Cardiac muscle cell (in vitro differentiated cells and primary cell): ENCODE measurements around the gene LOC128125822.

Experiments used
- DNase-seq, 2 donors: peaks; one replicate each; pipeline versions ENCODE4 v3.0.0 to v3.0.0-alpha.2; 2010 to 2017; ENCODE audit warnings: low read depth in 1 of 2, low spot score in 1 of 2
- H3K27ac ChIP-seq: fragments of 200-600 bp; sonication (generic); 2 replicates; pipeline ENCODE4 v1.5.1; 2016
- H3K27me3 ChIP-seq: fragments of 200-600 bp; sonication (generic); 2 replicates; pipeline ENCODE4 v1.6.0; 2016; ENCODE audit warnings: control low read depth
- H3K36me3 ChIP-seq: fragments of 200-600 bp; sonication (generic); 2 replicates; pipeline ENCODE4 v1.5.1; 2016; ENCODE audit warnings: control low read depth
- H3K4me1 ChIP-seq: fragments of 200-600 bp; sonication (generic); 2 replicates; pipeline ENCODE4 v1.8.1; 2017; ENCODE audit warnings: low read depth, mild to moderate bottlenecking, mixed run types
- H3K4me3 ChIP-seq: fragments of 200-600 bp; sonication (generic); 2 replicates; pipeline ENCODE4 v1.5.1; 2016; ENCODE audit warnings: mild to moderate bottlenecking
- H3K9me3 ChIP-seq: fragments of 200-600 bp; sonication (generic); 2 replicates; pipeline ENCODE4 v1.5.1; 2017; ENCODE audit warnings: low read depth, mild to moderate bottlenecking, control low read depth
- CTCF ChIP-seq: IDR thresholded peaks from 2 replicates; pipeline ENCODE4 v1.5.1; 2012; ENCODE audit warnings: low read depth, mild to moderate bottlenecking, low read length

The LOC128125822 gene

GRCh38 chr6:63578757-63579156, 6.5 kb downstream of the LOC128125822 start:
- Histone ChIP-seq H3K27me3 (no peaks in the 10 kb centered on the region), H3K27ac (no peak overlapping the region), H3K9me3 (no peaks in the 10 kb centered on the region), H3K4me1 (peaks cover 22% of the 10 kb centered on the region), H3K36me3 (peaks cover 56% of the 10 kb centered on the region), H3K4me3 (no peak overlapping the region)
- TF ChIP-seq CTCF: no peak
- DNase-seq: no peak

GRCh38 chr6:63579937-63580703, 7.8 kb downstream of the LOC128125822 start:
- H3K4me3 ChIP-seq: no peak overlapping the region
- no peak for DNase-seq
- no peak overlapping the region for H3K27ac ChIP-seq
- peaks cover 56% of the 10 kb centered on the region for H3K36me3 ChIP-seq
- H3K9me3 ChIP-seq: no peaks in the 10 kb centered on the region
- H3K4me1 ChIP-seq: peaks cover 14% of the 10 kb centered on the region
- no peaks in the 10 kb centered on the region for H3K27me3 ChIP-seq
- TF ChIP-seq CTCF: no peak

- peaks cover 56% of the 10 kb centered on the region for H3K36me3 ChIP-seq
- DNase-seq: no peak
- no peak overlapping the region for H3K4me3 ChIP-seq
- TF ChIP-seq CTCF: no peak
- H3K27me3 ChIP-seq: no peaks in the 10 kb centered on the region
- no peak overlapping the region for H3K27ac ChIP-seq
- peaks cover 9% of the 10 kb centered on the region for H3K4me1 ChIP-seq
- H3K9me3 ChIP-seq: no peaks in the 10 kb centered on the region
These were observed 8.4 kb downstream of the LOC128125822 start for GRCh38 chr6:63580704-63580961.

GRCh38 chr6:63581355-63582013, 9.2 kb downstream of the LOC128125822 start:
- no peak overlapping the region for H3K4me3 ChIP-seq
- H3K4me1 ChIP-seq: peaks cover under 1% of the 10 kb centered on the region
- no peak overlapping the region for H3K27ac ChIP-seq
- no peak for DNase-seq
- H3K9me3 ChIP-seq: no peaks in the 10 kb centered on the region
- TF ChIP-seq CTCF: no peak
- H3K27me3 ChIP-seq: no peaks in the 10 kb centered on the region
- H3K36me3 ChIP-seq: peaks cover 55% of the 10 kb centered on the region

GRCh38 chr6:63582579-63583231, 10.4 kb downstream of the LOC128125822 start:
- Histone ChIP-seq H3K9me3 (no peaks in the 10 kb centered on the region), H3K4me3 (no peak overlapping the region), H3K27ac (no peak overlapping the region), H3K4me1 (no peaks in the 10 kb centered on the region), H3K36me3 (peaks cover 44% of the 10 kb centered on the region), H3K27me3 (no peaks in the 10 kb centered on the region)
- no peak for TF ChIP-seq CTCF
- DNase-seq: no peak
